Suprapubic skin (tissue), 4 donors: ENCODE measurements around the gene SHLD1. TPM values are rescaled to one million over a fixed set of nuclear protein-coding genes. Genes with fewer than 3 reads are reported as not detected.

Experiments used
- DNase-seq, 2 donors: peaks; one replicate each; pipeline ENCODE4 v3.0.0-alpha.2; 2019; ENCODE audit warnings: low spot score in 2 of 2
- H3K27ac ChIP-seq: fragments of 200-600 bp; sonication (generic); one replicate; pipeline ENCODE4 v1.5.1; 2019
- H3K27me3 ChIP-seq: fragments of 200-600 bp; sonication (generic); one replicate; pipeline ENCODE4 v1.5.1; 2019
- H3K36me3 ChIP-seq: fragments of 200-600 bp; sonication (generic); one replicate; pipeline ENCODE4 v1.5.1; 2019
- H3K4me1 ChIP-seq: fragments of 200-600 bp; sonication (generic); one replicate; pipeline ENCODE4 v1.5.1; 2019
- H3K4me3 ChIP-seq: fragments of 200-600 bp; sonication (generic); one replicate; pipeline ENCODE4 v1.5.1; 2019; ENCODE audit warnings: mild to moderate bottlenecking
- H3K9me3 ChIP-seq: fragments of 200-600 bp; sonication (generic); one replicate; pipeline ENCODE4 v1.5.1; 2019
- EP300 ChIP-seq: sonication (generic); formaldehyde crosslinking; IDR thresholded peaks from one replicate; pipeline ENCODE4 v1.6.1; 2017; ENCODE audit warnings: antibody characterized with exemption
- POLR2A ChIP-seq, 2 donors: fragments of 450-650 bp; IDR thresholded peaks; one replicate each; pipeline ENCODE4 v1.6.1; 2017; ENCODE audit warnings: antibody characterized with exemption in 2 of 2, mild to moderate bottlenecking in 2 of 2, moderate library complexity in 2 of 2
- POLR2AphosphoS5 ChIP-seq, 3 donors: sonication (generic); formaldehyde crosslinking; IDR thresholded peaks; one replicate each; pipeline ENCODE4 v1.6.1; 2017; ENCODE audit warnings: antibody characterized with exemption in 3 of 3
- WGBS: methylation state at CpG from one replicate; pipeline ENCODE4 v1.1.5; 2018; 5-methylcytosine and 5-hydroxymethylcytosine counted together
- total RNA-seq, 4 donors: library from RNA; depleted of rRNA; stranded (reverse); fragments of >200 nt; gene quantifications; one replicate each; pipeline ENCODE4 v1.1.0, GENCODE V29; 2016
- TF ChIP-seq, protein P1 (sequence below), 2 donors: fragments of 200-600 bp in 1 of 2; fragments of 450-650 bp in 1 of 2; sonication (generic) in 1 of 2; IDR thresholded peaks; one replicate each; pipeline ENCODE4 v1.5.1; 2016 to 2019; ENCODE audit warnings: antibody characterized with exemption in 2 of 2, mild to moderate bottlenecking in 1 of 2, moderate library complexity in 1 of 2

Gene SHLD1
- total RNA-seq, 4 donors from 2014 or later = 3.3 to 3.9 (median 3.7) TPM

- no peak for TF ChIP-seq POLR2AphosphoS5 (IDR thresholded peaks at IDR 0.05)
- TF ChIP-seq EP300 = no peak
- TF ChIP-seq POLR2A (IDR thresholded peaks at IDR 0.05) = no peak
- H3K27me3 ChIP-seq = no peaks in the 10 kb centered on the region
- H3K9me3 ChIP-seq = no peaks in the 10 kb centered on the region
- H3K36me3 ChIP-seq = no peaks in the 10 kb centered on the region
- H3K4me3 ChIP-seq = no peak overlapping the region
- H3K27ac ChIP-seq = no peak overlapping the region
- no peak for DNase-seq
- H3K4me1 ChIP-seq = no peaks in the 10 kb centered on the region
- WGBS = 89% methylated on average over 7 of the region's 7 CpGs
Measured at GRCh38 chr20:5766085-5766764, 16.0 kb downstream of the SHLD1 start.

DNA sequence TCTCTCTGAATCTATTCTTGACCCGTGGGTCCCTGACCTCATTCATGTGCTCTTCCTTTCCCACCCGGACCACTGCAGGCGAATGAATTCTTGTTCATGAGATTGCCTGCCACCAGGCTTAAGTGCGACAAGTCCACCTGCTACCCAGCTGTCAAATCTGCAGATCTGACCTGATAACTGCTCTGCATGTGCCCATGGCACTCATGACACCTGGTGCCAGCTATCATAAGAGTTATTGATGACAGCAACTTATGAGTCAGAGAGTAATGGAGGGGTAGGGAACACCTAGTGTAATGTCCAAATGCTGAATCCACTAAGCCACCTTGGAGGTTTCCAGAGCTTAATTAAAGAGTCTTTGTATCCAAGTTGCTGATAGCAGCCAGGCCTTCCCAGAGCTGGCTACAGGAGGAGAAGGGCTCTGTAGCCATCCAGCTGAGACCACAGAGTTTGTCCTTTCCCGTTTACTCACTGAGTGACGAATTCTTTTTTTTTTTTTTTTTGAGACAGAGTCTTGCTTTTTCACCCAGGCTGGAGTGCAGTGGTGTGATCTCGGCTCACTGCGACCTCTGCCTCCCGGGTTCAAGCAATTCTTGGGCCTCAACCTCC is 17.4 kb downstream of the SHLD1 start:
- no peak for DNase-seq

GRCh38 chr20:5770231-5770986 is 20.2 kb downstream of the SHLD1 start:
- no peak for DNase-seq
- WGBS = 93% methylated on average over 3 of the region's 3 CpGs
- Histone ChIP-seq H3K4me3 (no peak overlapping the region), H3K27ac (no peak overlapping the region), H3K4me1 (no peaks in the 10 kb centered on the region), H3K36me3 (peaks cover 19% of the 10 kb centered on the region), H3K27me3 (no peaks in the 10 kb centered on the region), H3K9me3 (no peaks in the 10 kb centered on the region)
- TF ChIP-seq POLR2AphosphoS5 (IDR thresholded peaks at IDR 0.05) (no peak), EP300 (no peak), POLR2A (IDR thresholded peaks at IDR 0.05) (no peak)
- TF ChIP-seq, protein P1, sequence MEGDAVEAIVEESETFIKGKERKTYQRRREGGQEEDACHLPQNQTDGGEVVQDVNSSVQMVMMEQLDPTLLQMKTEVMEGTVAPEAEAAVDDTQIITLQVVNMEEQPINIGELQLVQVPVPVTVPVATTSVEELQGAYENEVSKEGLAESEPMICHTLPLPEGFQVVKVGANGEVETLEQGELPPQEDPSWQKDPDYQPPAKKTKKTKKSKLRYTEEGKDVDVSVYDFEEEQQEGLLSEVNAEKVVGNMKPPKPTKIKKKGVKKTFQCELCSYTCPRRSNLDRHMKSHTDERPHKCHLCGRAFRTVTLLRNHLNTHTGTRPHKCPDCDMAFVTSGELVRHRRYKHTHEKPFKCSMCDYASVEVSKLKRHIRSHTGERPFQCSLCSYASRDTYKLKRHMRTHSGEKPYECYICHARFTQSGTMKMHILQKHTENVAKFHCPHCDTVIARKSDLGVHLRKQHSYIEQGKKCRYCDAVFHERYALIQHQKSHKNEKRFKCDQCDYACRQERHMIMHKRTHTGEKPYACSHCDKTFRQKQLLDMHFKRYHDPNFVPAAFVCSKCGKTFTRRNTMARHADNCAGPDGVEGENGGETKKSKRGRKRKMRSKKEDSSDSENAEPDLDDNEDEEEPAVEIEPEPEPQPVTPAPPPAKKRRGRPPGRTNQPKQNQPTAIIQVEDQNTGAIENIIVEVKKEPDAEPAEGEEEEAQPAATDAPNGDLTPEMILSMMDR (IDR thresholded peaks at IDR 0.05) = no peak

More for the DNA sequence above, 17.4 kb downstream of the SHLD1 start:
- Histone ChIP-seq H3K36me3 (no peaks in the 10 kb centered on the region), H3K27me3 (no peaks in the 10 kb centered on the region), H3K9me3 (no peaks in the 10 kb centered on the region), H3K4me1 (no peaks in the 10 kb centered on the region), H3K4me3 (no peak overlapping the region), H3K27ac (no peak overlapping the region)
- WGBS = 89% methylated on average over 9 of the region's 9 CpGs
- no peak for TF ChIP-seq POLR2A (IDR thresholded peaks at IDR 0.05)
- TF ChIP-seq, protein P1 (IDR thresholded peaks at IDR 0.05) = no peak
- TF ChIP-seq EP300 = no peak
- TF ChIP-seq POLR2AphosphoS5 (IDR thresholded peaks at IDR 0.05) = no peak

DNA sequence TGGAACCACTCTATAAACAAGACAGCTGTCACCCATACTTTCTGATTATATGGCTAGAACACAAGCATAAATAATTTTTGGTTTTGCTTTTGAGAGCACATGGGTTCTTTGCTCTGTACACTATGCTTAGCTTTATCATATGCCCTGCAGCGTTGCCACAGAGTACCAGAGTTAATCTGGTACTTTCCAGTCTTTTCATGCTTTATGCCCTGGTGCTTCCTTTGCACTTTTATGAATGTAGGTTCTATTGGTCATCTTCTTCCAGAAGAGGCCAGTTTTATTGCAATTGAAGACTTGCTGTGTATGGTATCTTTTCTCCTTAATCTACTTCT is 20.8 kb downstream of the SHLD1 start:
- no peak overlapping the region for H3K4me3 ChIP-seq
- H3K9me3 ChIP-seq = no peaks in the 10 kb centered on the region
- no peaks in the 10 kb centered on the region for H3K4me1 ChIP-seq
- no peak overlapping the region for H3K27ac ChIP-seq
- no peaks in the 10 kb centered on the region for H3K27me3 ChIP-seq
- peaks cover 19% of the 10 kb centered on the region for H3K36me3 ChIP-seq
- TF ChIP-seq POLR2AphosphoS5 (IDR thresholded peaks at IDR 0.05) (no peak), POLR2A (IDR thresholded peaks at IDR 0.05) (no peak), EP300 (no peak)
- TF ChIP-seq, protein P1 (IDR thresholded peaks at IDR 0.05) = no peak
- 79% methylated on average over 1 of the region's 1 CpG for WGBS
- DNase-seq = no peak

DNA sequence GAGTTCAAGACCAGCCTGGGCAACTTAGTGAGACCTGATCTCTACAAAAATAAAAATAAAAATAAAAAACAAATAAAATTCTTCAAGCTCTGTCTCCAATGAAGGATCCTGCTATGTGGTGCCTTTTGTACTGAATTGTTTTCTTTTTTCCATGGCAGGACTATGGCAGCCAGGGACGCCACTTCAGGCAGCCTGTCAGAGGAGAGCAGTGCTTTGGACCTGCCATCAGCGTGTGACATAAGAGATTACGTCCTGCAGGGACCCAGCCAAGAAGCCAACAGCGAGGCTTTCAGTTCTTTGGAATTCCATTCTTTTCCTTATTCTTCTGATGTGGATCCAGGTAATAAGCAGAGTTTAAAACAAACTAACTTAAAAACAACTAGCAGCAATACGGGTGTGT is 22.5 kb downstream of the SHLD1 start:
- WGBS = 86% methylated on average over 5 of the region's 5 CpGs
- Histone ChIP-seq H3K4me1 (no peaks in the 10 kb centered on the region), H3K4me3 (no peak overlapping the region), H3K9me3 (no peaks in the 10 kb centered on the region), H3K36me3 (peaks cover 19% of the 10 kb centered on the region), H3K27ac (no peak overlapping the region), H3K27me3 (no peaks in the 10 kb centered on the region)
- no peak for DNase-seq
- TF ChIP-seq POLR2AphosphoS5 (IDR thresholded peaks at IDR 0.05) (no peak), POLR2A (IDR thresholded peaks at IDR 0.05) (no peak)

GRCh38 chr20:5773589-5773988 is 23.4 kb downstream of the SHLD1 start:
- Histone ChIP-seq H3K27me3 (no peaks in the 10 kb centered on the region), H3K36me3 (peaks cover 19% of the 10 kb centered on the region), H3K4me3 (no peak overlapping the region), H3K27ac (no peak overlapping the region), H3K4me1 (no peaks in the 10 kb centered on the region), H3K9me3 (no peaks in the 10 kb centered on the region)
- TF ChIP-seq POLR2AphosphoS5 (IDR thresholded peaks at IDR 0.05) (no peak), EP300 (no peak), POLR2A (IDR thresholded peaks at IDR 0.05) (no peak)
- TF ChIP-seq, protein P1 (IDR thresholded peaks at IDR 0.05) = no peak
- 94% methylated on average over 8 of the region's 8 CpGs for WGBS
- no peak for DNase-seq
